A673 (cell line): Measurements from ENCODE around the gene PCP2. TPM values are rescaled to one million over a fixed set of nuclear protein-coding genes. Genes with fewer than 3 reads are reported as not detected.

Experiments used
- BruUV-seq: library from RNA; stranded (reverse); fragments of 400-500 nt; replicated peaks from 2 replicates; lab custom pipeline; 2021; lab: Mats Ljungman, UMichigan
- CTCF ChIA-PET: fragments of 300-600 bp; sonication (Branson Sonifier 250); formaldehyde crosslinking; loops from one replicate; lab custom pipeline; 2022; ENCODE audit warnings: antibody characterized with exemption; lab: Charles Lee
- POLR2A ChIA-PET: fragments of 300-600 bp; sonication (Branson Sonifier 250); formaldehyde crosslinking; loops from one replicate; lab custom pipeline; 2022; ENCODE audit warnings: antibody characterized with exemption; ENCODE audit not compliant: low non-redundant PET; lab: Charles Lee
- DNase-seq: peaks from one replicate; pipeline ENCODE4 v3.0.0-alpha.2; 2015; ENCODE audit warnings: low spot score
- H3K27ac ChIP-seq: fragments of 200-600 bp; sonication (generic); 2 replicates; pipeline ENCODE4 v1.5.1; 2016; ENCODE audit warnings: mixed run types, low read depth, mild to moderate bottlenecking, mixed read lengths, antibody characterized with exemption, low read length; ENCODE audit not compliant: poor library complexity, severe bottlenecking
- H3K27me3 ChIP-seq: fragments of 200-600 bp; sonication (generic); replicated peaks from 2 replicates; pipeline ENCODE4 v1.6.1; 2017; ENCODE audit warnings: mixed run types, low read depth, mild to moderate bottlenecking, mixed read lengths, antibody characterized with exemption, low read length; ENCODE audit not compliant: insufficient read depth, poor library complexity
- H3K36me3 ChIP-seq: fragments of 200-600 bp; sonication (generic); 2 replicates; pipeline ENCODE4 v1.6.1; 2016; ENCODE audit warnings: mixed run types, mild to moderate bottlenecking, mixed read lengths, antibody characterized with exemption, low read length; ENCODE audit not compliant: insufficient read depth, poor library complexity, severe bottlenecking
- H3K4me1 ChIP-seq: fragments of 200-600 bp; sonication (generic); 2 replicates; pipeline ENCODE4 v1.6.1; 2017; ENCODE audit warnings: mixed run types, mild to moderate bottlenecking, mixed read lengths, antibody characterized with exemption, low read length; ENCODE audit not compliant: insufficient read depth, poor library complexity, severe bottlenecking
- H3K4me3 ChIP-seq: fragments of 200-600 bp; sonication (generic); 2 replicates; pipeline ENCODE4 v1.5.1; 2016; ENCODE audit warnings: low read depth, mixed run types, mild to moderate bottlenecking, mixed read lengths, low read length; ENCODE audit not compliant: poor library complexity, severe bottlenecking
- H3K9me3 ChIP-seq: fragments of 200-600 bp; sonication (generic); 2 replicates; pipeline ENCODE4 v1.6.1; 2016; ENCODE audit warnings: mixed run types, low read depth, mild to moderate bottlenecking, mixed read lengths, antibody characterized with exemption, low read length; ENCODE audit not compliant: poor library complexity, severe bottlenecking
- EZH2 ChIP-seq: fragments of 200-600 bp; sonication (generic); IDR thresholded peaks from 2 replicates; pipeline ENCODE4 v1.6.1; 2017; ENCODE audit warnings: borderline replicate concordance, low read depth, mild to moderate bottlenecking, mixed read lengths, antibody characterized with exemption, low read length; ENCODE audit not compliant: poor library complexity, severe bottlenecking
- intact Hi-C: fragments of 100-400 bp; cut with micrococcal nuclease; formaldehyde crosslinking; loops from one replicate; pipeline ENCODE4 v1.10.0; 2022; ENCODE audit not compliant: unreplicated experiment
- total RNA-seq: library from RNA; stranded (reverse); gene quantifications from 2 replicates; pipeline ENCODE4 v1.2.3, GENCODE V29; 2021
- TF ChIP-seq, protein P1 (sequence below): fragments of 300-800, 200-600 bp; sonication (generic); conservative IDR thresholded peaks from 2 replicates; pipeline ENCODE4 v1.5.1; 2017; ENCODE audit warnings: low read depth, mild to moderate bottlenecking, antibody characterized with exemption, low read length, moderate library complexity, mixed read lengths

The PCP2 gene
- total RNA-seq, 1 experiment from 2014 or later, result not detected

DNA sequence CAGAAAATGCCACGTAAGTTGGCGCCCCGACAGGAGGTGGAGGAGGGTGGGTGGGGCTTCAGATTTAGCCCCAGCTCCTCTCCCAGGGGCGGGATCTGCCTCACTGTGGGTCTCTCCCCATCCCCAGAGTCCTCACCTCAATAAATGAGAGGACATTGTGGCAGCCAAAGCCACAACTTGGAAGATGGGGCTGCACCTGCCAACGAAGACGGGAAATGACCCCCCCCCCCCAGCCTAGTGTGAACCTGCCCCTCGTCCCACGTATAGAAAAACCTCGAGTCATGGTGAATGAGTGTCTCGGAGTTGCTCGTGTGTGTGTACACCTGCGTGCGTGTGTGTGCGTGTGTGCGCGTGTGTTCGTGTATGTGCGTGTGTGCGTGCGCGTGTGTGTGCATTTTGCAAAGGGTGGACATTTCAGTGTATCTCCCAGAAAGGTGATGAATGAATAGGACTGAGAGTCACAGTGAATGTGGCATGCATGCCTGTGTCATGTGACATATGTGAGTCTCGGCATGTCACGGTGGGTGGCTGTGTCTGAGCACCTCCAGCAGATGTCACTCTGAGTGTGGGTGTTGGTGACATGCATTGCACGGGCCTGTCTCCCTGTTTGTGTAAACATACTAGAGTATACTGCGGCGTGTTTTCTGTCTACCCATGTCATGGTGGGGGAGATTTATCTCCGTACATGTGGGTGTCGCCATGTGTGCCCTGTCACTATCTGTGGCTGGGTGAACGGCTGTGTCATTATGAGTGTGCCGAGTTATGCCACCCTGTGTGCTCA, 45.6 kb upstream of the PCP2 start:
- Histone ChIP-seq H3K4me1 (peaks cover 18% of the 10 kb centered on the region), H3K27ac (no peak overlapping the region), H3K9me3 (no peaks in the 10 kb centered on the region), H3K36me3 (peaks cover 9% of the 10 kb centered on the region), H3K4me3 (no peak overlapping the region), H3K27me3 (no peaks in the 10 kb centered on the region)
- POLR2A ChIA-PET, result no interaction called here
- CTCF ChIA-PET, result interaction anchor here (0.7 kb wide), 1 partner anchor 922 kb away, joined by 4 read pairs; no protein-coding TSS in a partner anchor
- TF ChIP-seq, protein P1, sequence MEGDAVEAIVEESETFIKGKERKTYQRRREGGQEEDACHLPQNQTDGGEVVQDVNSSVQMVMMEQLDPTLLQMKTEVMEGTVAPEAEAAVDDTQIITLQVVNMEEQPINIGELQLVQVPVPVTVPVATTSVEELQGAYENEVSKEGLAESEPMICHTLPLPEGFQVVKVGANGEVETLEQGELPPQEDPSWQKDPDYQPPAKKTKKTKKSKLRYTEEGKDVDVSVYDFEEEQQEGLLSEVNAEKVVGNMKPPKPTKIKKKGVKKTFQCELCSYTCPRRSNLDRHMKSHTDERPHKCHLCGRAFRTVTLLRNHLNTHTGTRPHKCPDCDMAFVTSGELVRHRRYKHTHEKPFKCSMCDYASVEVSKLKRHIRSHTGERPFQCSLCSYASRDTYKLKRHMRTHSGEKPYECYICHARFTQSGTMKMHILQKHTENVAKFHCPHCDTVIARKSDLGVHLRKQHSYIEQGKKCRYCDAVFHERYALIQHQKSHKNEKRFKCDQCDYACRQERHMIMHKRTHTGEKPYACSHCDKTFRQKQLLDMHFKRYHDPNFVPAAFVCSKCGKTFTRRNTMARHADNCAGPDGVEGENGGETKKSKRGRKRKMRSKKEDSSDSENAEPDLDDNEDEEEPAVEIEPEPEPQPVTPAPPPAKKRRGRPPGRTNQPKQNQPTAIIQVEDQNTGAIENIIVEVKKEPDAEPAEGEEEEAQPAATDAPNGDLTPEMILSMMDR, result 0 out of 2 replicates have a peak, but pooled peaks have one; percentile 26
- no peak for TF ChIP-seq EZH2
- no TSS peak for BruUV-seq
- peak; percentile 37 for DNase-seq
- intact Hi-C loops, result no loop called here

DNA sequence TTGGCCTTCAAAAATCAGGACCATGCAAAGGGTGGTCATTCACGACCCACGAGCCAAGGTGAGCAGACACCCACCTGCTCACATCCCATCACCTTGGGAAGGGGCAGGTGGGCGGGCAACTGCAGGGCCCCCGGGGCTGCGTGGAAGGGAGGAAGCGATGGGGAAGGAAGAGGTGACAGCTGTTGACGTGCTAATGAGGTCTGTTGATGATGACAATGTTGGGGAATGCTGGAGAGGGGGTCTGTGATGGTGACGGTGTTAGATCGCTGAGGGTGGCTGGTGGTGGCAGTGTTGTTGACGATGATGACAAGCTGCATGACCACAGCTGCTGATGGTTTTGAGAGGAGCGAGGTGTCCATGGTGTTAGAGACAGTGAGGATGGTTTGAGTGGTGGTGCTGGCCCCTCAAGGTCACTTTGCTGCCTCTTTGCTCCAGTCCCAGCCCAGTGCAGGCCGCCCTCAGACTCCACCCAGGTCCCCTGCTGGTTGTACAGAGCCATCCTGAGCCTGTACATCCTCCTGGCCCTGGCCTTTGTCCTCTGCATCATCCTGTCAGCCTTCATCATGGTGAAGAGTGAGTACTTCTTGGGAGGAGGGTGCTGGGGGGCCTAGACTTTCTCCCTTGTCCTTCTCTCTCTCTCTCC, 44.3 kb upstream of the PCP2 start:
- peak overlapping the region; percentile 7 for H3K27ac ChIP-seq
- ChIA-PET POLR2A (no interaction called here), CTCF (interaction anchor here (1.2 to 1.3 kb wide), 2 partner anchors 25 to 109 kb away, joined by 3 read pairs; no protein-coding TSS in a partner anchor)
- no TSS peak for BruUV-seq
- intact Hi-C loops, result no loop called here
- DNase-seq, result no peak
- H3K9me3 ChIP-seq, result no peaks in the 10 kb centered on the region
- H3K4me1 ChIP-seq, result peaks cover 18% of the 10 kb centered on the region
- TF ChIP-seq, protein P1, result no peak
- no peak for TF ChIP-seq EZH2
- H3K36me3 ChIP-seq, result peaks cover 7% of the 10 kb centered on the region
- H3K27me3 ChIP-seq, result no peaks in the 10 kb centered on the region
- peak overlapping the region; percentile 33 for H3K4me3 ChIP-seq

DNA sequence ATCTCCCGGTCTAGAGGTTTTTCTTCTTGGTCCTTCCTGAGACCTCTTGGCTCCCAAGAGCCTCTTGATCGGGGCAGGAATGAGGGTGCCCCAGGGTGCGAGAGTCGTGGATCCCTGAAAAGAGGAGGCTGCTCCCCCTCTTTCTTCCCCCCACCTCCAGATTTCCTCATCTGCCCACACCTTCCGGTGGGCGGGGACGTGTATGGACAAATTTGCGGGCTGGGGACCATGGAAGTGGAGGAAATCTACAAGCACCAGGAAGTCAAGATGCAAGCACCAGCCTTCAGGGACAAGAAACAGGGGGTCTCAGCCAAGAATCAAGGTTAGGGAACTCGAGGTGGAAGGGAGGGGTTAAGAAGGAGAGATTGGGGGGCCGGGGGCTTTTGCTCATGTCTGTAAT, 43.3 kb upstream of the PCP2 start, which contains the start of gene MCEMP1:
Gene MCEMP1 (plus strand): TSS at position 237 of the 400 bp plus-strand sequence. CDS start 31 bp downstream, at position 268.
- no peak for TF ChIP-seq EZH2
- TF ChIP-seq, protein P1, result no peak
- Histone ChIP-seq H3K27ac (peak within 1 kb of the TSS; percentile 7), H3K4me1 (peaks cover 18% of the 10 kb centered on the region), H3K4me3 (peak within 1 kb of the TSS; percentile 33), H3K9me3 (no peaks in the 10 kb centered on the region), H3K36me3 (no peaks in the 10 kb centered on the region), H3K27me3 (no peaks in the 10 kb centered on the region)
- intact Hi-C loops, result no loop called here
- DNase-seq, result peak; percentile 51
- ChIA-PET POLR2A (no interaction called here), CTCF (interaction anchor here (1.2 kb wide), 1 partner anchor 24 kb away, joined by 3 read pairs; no protein-coding TSS in a partner anchor)
- no TSS peak for BruUV-seq
